ENCODE measurements around the gene SLC35F3.

DNA sequence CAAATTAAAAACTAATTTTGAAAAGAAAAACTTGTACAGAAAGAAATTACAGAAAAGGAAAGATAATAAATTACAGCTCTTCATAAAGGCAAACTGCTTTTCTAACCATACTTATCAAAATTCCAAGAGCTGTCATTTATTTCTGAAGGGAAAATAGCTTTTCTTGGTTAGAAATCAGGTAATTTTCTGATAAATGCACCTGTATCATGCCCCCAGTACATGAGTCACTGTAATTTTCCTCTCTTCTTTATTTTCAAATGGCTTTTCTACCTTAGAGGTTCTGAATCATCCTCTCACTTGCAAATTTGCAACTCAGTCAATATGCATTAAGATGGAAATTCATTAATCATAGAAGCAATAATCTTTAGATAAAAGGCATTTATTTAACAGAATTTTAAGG is 100.1 kb downstream of the SLC35F3 start:
- no peak for TF ChIP-seq EP300 (IDR thresholded peaks at IDR 0.05)
- TF ChIP-seq CTCF (IDR thresholded peaks at IDR 0.05): no peak
- TF ChIP-seq POLR2A (IDR thresholded peaks at IDR 0.05): no peak

All from ovary (tissue), 3 donors.